K562 (cell line): ENCODE measurements around the gene HP. TPM values are rescaled to one million over a fixed set of nuclear protein-coding genes. Genes with fewer than 3 reads are reported as not detected.
"Not testable (repeated sequence)": the region's sequence is repeated elsewhere in the genome, so short reads cannot be mapped to it uniquely, and the experiment has no call there.

Source experiments
- ATAC-seq: fragments of 200-7000 bp; cut with Tn5 transposase; 3 replicates; pipeline ENCODE4 v1.9.1; 2020; ENCODE audit warnings: moderate library complexity
- Bru-seq: library from RNA; stranded (reverse); fragments of 400-500 nt; gene quantifications from one replicate; lab custom pipeline; 2021; lab: Mats Ljungman, UMichigan
- BruChase-seq, 2 experiments: library from RNA; stranded (reverse); fragments of 400-500 nt; gene quantifications; one replicate each; lab custom pipeline; 2021; lab: Mats Ljungman, UMichigan
- BruUV-seq: library from RNA; stranded (reverse); fragments of 400-500 nt; replicated peaks from 2 replicates; lab custom pipeline; 2021; lab: Mats Ljungman, UMichigan
- CTCF ChIA-PET: fragments of 300-600 bp; formaldehyde crosslinking; extraction: SDS; loops from one replicate; lab custom pipeline; 2021; ENCODE audit warnings: low intra/inter-chr PET ratio; lab: Yijun Ruan, JAX
- POLR2A ChIA-PET: fragments of 300-600, 350-650 bp; sonication (Branson Sonifier 250); formaldehyde crosslinking; extraction: SDS; loops from one replicate; lab custom pipeline; 2021; ENCODE audit warnings: antibody characterized with exemption, inconsistent platforms; lab: Yijun Ruan, JAX
- DNase-seq, 4 experiments: peaks; one replicate each; pipeline versions ENCODE4 v3.0.0 to v3.0.0-alpha.2; 2011 to 2018; ENCODE audit warnings: low spot score in 3 of 4, mixed read lengths in 3 of 4; ENCODE audit errors: extremely low read depth in 1 of 4
- FAIRE-seq: peaks from 2 replicates; lab custom pipeline; 2011; peaks lifted over from hg19 to GRCh38; lab: Jason Lieb, UNC
- H2AFZ ChIP-seq: 2 replicates; pipeline ENCODE4 v1.6.0; 2011; ENCODE audit warnings: low read depth, low read length, control low read depth, inconsistent platforms
- H3K27ac ChIP-seq: fragments of 200-600 bp; 3 replicates; pipeline ENCODE4 v1.8.0; 2011; ENCODE audit warnings: low read depth, mild to moderate bottlenecking, control low read depth, inconsistent platforms, low read length, moderate library complexity, mixed read lengths; ENCODE audit errors: extremely low read depth
- H3K27me3 ChIP-seq, 2 experiments: fragments of 300-600 bp in 1 of 2; 2 replicates in 1 of 2; 3 replicates in 1 of 2; pipeline versions ENCODE4 v1.6.0 to v1.8.0; 2011; ENCODE audit warnings: inconsistent platforms in 2 of 2, low read length in 2 of 2, mild to moderate bottlenecking in 1 of 2, mixed read lengths in 1 of 2, moderate library complexity in 1 of 2; ENCODE audit not compliant: control insufficient read depth in 2 of 2, insufficient read depth in 2 of 2
- H3K36me3 ChIP-seq: fragments of 300-600 bp; 3 replicates; pipeline ENCODE4 v1.8.0; 2011; ENCODE audit warnings: mild to moderate bottlenecking, low read length, inconsistent platforms; ENCODE audit not compliant: control insufficient read depth, insufficient read depth
- H3K4me1 ChIP-seq, 2 experiments: fragments of 200-600 bp in 1 of 2; replicated peaks in 1 of 2; 2 replicates in 1 of 2; 3 replicates in 1 of 2; pipeline versions ENCODE4 v1.5.1 to v1.8.0; 2011; ENCODE audit warnings: inconsistent platforms in 2 of 2, low read length in 2 of 2, mild to moderate bottlenecking in 1 of 2, mixed read lengths in 1 of 2, moderate library complexity in 1 of 2; ENCODE audit not compliant: control insufficient read depth in 2 of 2, insufficient read depth in 2 of 2
- H3K4me2 ChIP-seq: 2 replicates; pipeline ENCODE4 v1.6.1; 2011; ENCODE audit warnings: low read length, control low read depth, inconsistent platforms, mixed read lengths; ENCODE audit not compliant: insufficient read depth
- H3K4me3 ChIP-seq: fragments of 200-600 bp; sonication (generic), shearing (Covaris generic); 2 replicates; pipeline ENCODE4 v1.5.1; 2016; ENCODE audit warnings: control low read depth, inconsistent platforms
- H3K79me2 ChIP-seq: fragments of 200-600 bp; 3 replicates; pipeline ENCODE4 v1.8.0; 2011; ENCODE audit warnings: low read length, inconsistent platforms; ENCODE audit not compliant: control insufficient read depth, insufficient read depth
- H3K9ac ChIP-seq, 2 experiments: 2 replicates each; pipeline versions ENCODE4 v1.6.0 to v1.6.1; 2011; ENCODE audit warnings: low read depth in 2 of 2, low read length in 2 of 2, control low read depth in 1 of 2, inconsistent platforms in 1 of 2, mild to moderate bottlenecking in 1 of 2, mixed read lengths in 1 of 2; ENCODE audit not compliant: insufficient read depth in 1 of 2
- H3K9me1 ChIP-seq: one replicate; pipeline ENCODE4 v1.6.0; 2011; ENCODE audit warnings: inconsistent platforms, mild to moderate bottlenecking, low read length, moderate library complexity; ENCODE audit not compliant: control insufficient read depth, insufficient read depth
- H3K9me3 ChIP-seq: replicated peaks from 2 replicates; pipeline ENCODE4 v1.5.1; 2011; ENCODE audit warnings: low read depth, low read length, inconsistent platforms; ENCODE audit not compliant: control insufficient read depth, insufficient read depth
- H4K20me1 ChIP-seq: replicated peaks from 2 replicates; pipeline ENCODE4 v1.6.1; 2011; ENCODE audit warnings: low read length, inconsistent platforms, mixed read lengths; ENCODE audit not compliant: control insufficient read depth, insufficient read depth
- WGBS: fragments of 100-300 bp; shearing (Covaris generic); methylation state at CpG from one replicate; pipeline ENCODE4 v1.1.6; 2016; ENCODE audit warnings: low coverage, mixed read lengths; ENCODE audit not compliant: insufficient coverage; ENCODE audit errors: missing lambda C conversion rate; 5-methylcytosine and 5-hydroxymethylcytosine counted together
- in situ Hi-C: fragments of 300-500 bp; cut with MboI; formaldehyde crosslinking; loops from 4 replicates; pipeline ENCODE4 v1.15.0; 2018; ENCODE audit warnings: inconsistent platforms, mixed read lengths
- intact Hi-C: fragments of 100-400 bp; cut with micrococcal nuclease; formaldehyde crosslinking; loops from 2 replicates; pipeline ENCODE4 v1.14.2; 2022
- long read RNA-seq, 3 experiments: library from polyadenylated mRNA in 2 of 3; library from RNA in 1 of 3; unstranded in 2 of 3; stranded (forward) in 1 of 3; transcript quantifications; one replicate each; pipeline ENCODE4 v2.0.0, GENCODE V29; 2019 to 2022
- polyA minus RNA-seq, 3 experiments: library from RNA; depleted of rRNA, polyadenylated mRNA; stranded (reverse); fragments of >200 nt; gene quantifications; 2 replicates each; pipeline ENCODE4 v1.2.3, GENCODE V29; 2011
- polyA plus RNA-seq, 8 experiments: library from polyadenylated mRNA; depleted of rRNA in 4 of 8; stranded (reverse) in 5 of 8; unstranded in 3 of 8; fragments of >200 nt; fragmentation: Nextera tagmentation in 2 of 8; fragmentation: Illumina TruSeq in 1 of 8; extraction: Ambion mirVana in 2 of 8; extraction: Trizol in 1 of 8; gene quantifications; 2 replicates each; pipeline versions ENCODE4 v1.2.1 to v1.2.3, GENCODE V29; 2011 to 2014; ENCODE audit warnings: inconsistent platforms in 1 of 8, missing spikeins in 1 of 8
- total RNA-seq, 7 experiments: library from RNA; depleted of rRNA in 6 of 7; stranded (reverse); fragments of >200 nt in 6 of 7; fragmentation: Illumina TruSeq in 2 of 7; extraction: Trizol in 2 of 7; gene quantifications; 2 replicates each; pipeline versions ENCODE4 v1.2.1 to v1.2.3, GENCODE V29; 2011 to 2021; ENCODE audit warnings: low replicate concordance in 1 of 7

Gene HP
- total RNA-seq (2011; cell fraction: chromatin; rRNA removed; ENCODE audit: low replicate concordance) = not detected in 2 replicates
- total RNA-seq (2011; cell fraction: nucleolus; rRNA removed) = not detected in 2 replicates
- not detected in 2 replicates for total RNA-seq (2011; cell fraction: nucleoplasm; rRNA removed)
- total RNA-seq (2014; rRNA removed) (not detected in 2 replicates), total RNA-seq (2014; rRNA removed; fragmentation: Illumina TruSeq; extraction: Trizol) (not detected in 2 replicates), total RNA-seq (2015; rRNA removed; fragmentation: Illumina TruSeq; extraction: Trizol) (not detected in 2 replicates), total RNA-seq (2021) (8.0 and 8.7 TPM in 2 replicates), polyA plus RNA-seq (2011; rRNA removed) (not detected in 2 replicates), polyA plus RNA-seq (2014; fragmentation: Illumina TruSeq; extraction: Trizol) (not detected in 2 replicates), polyA plus RNA-seq (2014; fragmentation: Nextera tagmentation; extraction: Ambion mirVana) (under 1 TPM in 1 of 2 experiments, not detected in 1; 0.04 TPM), polyA plus RNA-seq (2014; rRNA removed) (not detected in 2 replicates), polyA minus RNA-seq (2011; rRNA and poly(A)+ RNA removed) (not detected in 2 replicates), Bru-seq, nascent RNA (not detected), BruChase-seq, experiment 1, labeled RNA remaining after a 2-hour chase (not detected), BruChase-seq, experiment 2, labeled RNA remaining after a 6-hour chase (not detected)
- polyA plus RNA-seq (2011; cell fraction: cytosol; rRNA removed) = not detected in 2 replicates
- 0.13 TPM in 1 of 2 replicates, not detected in the other for polyA plus RNA-seq (2011; cell fraction: nucleus; rRNA removed)
- 0.03 TPM in 1 of 2 replicates, not detected in the other for polyA plus RNA-seq (2012)
- polyA minus RNA-seq (2011; cell fraction: cytosol; rRNA and poly(A)+ RNA removed) = 6.0 TPM in 1 of 2 replicates, not detected in the other
- not detected in 2 replicates for polyA minus RNA-seq (2011; cell fraction: nucleus; rRNA and poly(A)+ RNA removed)
- long read RNA-seq, experiment 1 = 0 reads
- long read RNA-seq, experiment 2 = 0 reads
- long read RNA-seq, experiment 3 = 0 reads

DNA sequence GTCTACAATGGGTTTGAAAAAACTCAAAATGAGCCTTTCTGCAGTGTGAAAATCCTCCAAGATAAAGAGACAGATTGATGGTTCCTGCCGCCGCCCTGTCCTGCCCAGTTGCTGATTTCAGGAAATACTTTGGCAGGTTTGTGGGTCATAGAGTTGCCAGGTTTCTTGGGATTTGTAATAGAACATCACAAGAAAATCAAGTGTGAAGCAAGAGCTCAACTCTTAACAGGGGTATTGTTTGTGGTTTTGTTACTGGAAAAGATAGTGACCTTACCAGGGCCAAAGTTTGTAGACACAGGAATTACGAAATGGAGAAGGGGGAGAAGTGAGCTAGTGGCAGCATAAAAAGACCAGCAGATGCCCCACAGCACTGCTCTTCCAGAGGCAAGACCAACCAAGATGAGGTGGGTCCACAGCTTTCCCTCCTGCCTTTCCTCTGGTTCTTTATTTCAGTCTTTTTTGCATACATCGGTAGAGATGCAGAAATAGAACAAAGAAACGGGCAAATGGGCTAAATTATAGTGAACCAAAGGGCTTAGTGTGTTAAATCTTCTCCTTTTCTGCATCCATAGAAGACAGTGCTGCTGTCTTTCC, at the start of gene HP:
HP (plus strand) TSS at position 252 of the 594 bp plus-strand sequence; CDS start at position 400, 148 bp downstream.
- H3K79me2 ChIP-seq, H3K27ac ChIP-seq, intact Hi-C loops, H3K9me3 ChIP-seq, H4K20me1 ChIP-seq, H3K36me3 ChIP-seq, H3K9me1 ChIP-seq, H3K9ac ChIP-seq, H2AFZ ChIP-seq, H3K4me3 ChIP-seq, H3K4me2 ChIP-seq, CTCF ChIA-PET, H3K4me1 ChIP-seq, in situ Hi-C loops, BruUV-seq, DNase-seq, POLR2A ChIA-PET, ATAC-seq: not testable (repeated sequence)
- H3K27me3 ChIP-seq = peaks cover 11 to 13% of the 10 kb centered on the region in 2 experiments; a peak in 4 of 5 replicates
- WGBS = 2% methylated on average over 5 of the region's 5 CpGs
- FAIRE-seq = peak; percentile 19
